GM18499 (cell line): Measurements from ENCODE around the gene USH1C.

Experiments used
- ATAC-seq: cut with Tn5 transposase; IDR thresholded peaks from one replicate; pipeline ENCODE4 v1.9.1; 2021; ENCODE audit warnings: moderate number of reproducible peaks; ENCODE audit not compliant: insufficient read depth, unreplicated experiment

USH1C gene

DNA sequence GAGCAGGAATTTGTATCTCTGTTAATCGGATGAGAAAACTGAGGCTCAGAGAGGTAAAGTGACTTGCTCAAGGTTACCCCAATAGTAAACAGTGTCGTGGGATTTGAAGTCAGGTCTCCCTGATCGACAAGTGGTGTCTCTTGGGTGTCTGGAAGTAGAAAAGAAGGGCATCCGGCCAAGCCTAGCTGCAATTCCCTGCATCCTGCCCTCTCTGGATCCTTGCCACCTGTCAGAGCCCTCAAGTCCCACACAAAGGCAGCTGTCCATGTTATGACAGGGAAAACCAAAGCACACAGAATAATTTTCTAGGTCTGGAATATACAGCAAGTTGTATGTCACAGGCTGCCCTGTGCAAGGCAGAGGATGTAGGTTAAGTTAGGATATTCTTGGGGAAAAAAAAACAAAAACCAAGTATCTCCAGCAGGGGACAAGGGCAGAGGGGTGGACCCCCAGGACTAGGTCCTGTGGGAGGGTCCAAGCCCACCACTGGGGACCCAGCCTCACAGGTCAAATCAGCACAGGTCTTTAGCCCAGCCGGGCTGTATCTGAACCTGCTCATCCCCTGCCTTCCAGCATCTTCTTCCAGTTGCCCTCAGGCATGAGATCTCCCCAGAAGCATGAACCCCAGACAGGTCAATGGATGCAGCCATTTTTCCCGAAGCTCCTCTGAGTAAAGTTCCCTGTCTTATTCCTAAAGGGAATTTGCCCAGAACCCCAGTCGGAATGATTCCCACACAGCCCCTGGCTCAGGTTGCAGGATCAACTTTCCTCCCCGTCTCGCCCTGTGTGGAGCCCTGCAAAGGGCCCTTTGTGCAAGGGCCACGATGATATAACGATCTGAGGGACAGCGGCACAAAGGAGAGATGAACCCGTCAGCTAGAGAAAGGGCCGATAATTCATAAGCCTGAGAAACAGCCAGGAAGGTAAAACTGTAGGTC lies 15.0 kb downstream of the USH1C start:
- no peak for ATAC-seq

DNA sequence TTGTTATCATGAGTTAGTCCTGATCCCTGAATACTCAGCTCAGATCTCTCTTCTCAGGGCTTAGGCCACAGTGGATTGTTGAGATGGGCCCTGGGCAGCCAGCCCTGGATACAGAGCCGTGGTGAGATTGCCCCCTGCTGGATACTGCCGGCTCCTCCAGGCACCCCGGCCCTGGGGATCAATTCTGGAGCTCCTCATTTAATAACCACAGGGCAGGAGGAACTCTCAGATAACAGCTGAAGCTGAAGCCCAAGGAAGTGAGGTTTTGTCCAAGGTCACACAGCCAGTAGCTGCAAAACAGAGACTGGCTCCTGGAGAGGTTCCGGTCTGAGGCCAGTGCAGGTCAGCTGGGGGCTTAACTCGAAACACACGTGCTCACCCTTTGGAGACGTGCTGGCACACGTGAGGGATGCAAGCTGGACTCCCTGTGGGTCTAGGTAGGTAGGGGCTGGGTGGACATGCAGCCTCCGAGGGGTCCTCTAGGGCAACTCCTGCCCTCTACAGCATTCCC lies 16.0 kb downstream of the USH1C start:
- ATAC-seq = no peak

DNA sequence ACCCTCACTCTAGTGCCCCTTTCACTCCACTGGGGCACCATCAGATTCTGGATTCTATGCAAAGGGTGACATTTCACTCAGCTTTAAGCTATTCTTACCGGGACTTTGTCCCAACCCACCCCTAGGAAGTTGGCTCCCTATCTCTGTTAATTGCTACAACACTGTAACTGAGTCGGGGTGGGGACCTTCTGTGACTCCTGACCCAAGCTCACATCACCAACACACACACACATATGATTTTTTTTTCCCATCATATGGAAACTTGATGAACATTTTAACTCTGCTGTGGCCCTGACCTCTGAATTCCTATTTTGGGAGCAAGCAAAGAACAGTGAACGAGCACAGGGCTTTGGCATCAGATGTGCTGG lies 16.6 kb downstream of the USH1C start:
- no peak for ATAC-seq

DNA sequence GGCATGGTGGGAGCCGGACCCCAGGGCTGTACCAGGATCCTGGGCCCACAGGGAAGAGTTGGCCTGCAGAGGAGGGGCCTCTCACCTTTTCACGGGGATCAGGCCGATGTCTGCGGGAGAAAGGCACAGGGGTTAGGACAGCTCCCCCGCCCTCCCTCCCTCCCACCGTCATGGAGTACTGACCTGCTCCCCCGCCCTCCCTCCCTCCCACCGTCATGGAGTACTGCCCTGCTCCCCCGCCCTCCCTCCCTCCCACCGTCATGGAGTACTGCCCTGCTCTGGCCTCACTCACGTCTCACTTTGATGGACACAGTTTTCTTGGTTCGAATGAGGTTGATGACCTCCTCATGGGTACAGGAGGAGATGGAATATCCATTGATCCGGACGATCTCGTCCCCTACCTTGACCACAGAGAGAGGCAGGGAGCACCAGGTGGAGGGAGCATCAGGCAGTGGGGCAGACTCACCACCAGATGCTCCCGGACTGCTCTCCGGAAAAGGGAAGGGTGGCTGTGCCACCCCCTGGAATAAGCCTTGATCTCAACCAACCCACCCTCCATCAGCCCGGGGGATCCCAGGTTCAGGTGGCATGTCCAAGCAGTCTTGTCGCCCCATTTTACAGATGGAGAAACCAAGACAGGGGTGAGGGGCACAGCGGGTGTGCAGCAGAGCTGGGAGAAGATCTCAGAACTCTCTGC lies 17.1 kb downstream of the USH1C start:
- no peak for ATAC-seq

DNA sequence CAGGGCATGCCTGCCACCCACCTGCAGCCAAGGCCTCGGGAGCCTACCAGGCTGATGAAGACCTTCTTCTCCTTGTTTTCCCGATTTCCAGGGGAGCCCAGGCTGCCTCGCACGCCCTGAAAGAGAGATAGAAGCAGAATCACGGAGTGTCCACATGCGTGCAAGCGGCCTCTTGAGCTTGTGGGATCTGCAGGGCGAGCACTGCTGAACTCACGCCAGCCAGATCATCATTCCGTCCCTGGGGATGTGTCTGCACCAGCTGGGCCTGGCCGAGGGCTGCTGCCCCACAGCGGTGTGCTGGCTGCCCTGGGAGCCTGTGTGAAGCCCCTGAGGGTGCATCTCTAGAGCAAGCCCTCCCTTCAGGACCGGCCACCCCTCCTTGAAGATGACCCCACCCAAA lies 17.9 kb downstream of the USH1C start:
- ATAC-seq = no peak

DNA sequence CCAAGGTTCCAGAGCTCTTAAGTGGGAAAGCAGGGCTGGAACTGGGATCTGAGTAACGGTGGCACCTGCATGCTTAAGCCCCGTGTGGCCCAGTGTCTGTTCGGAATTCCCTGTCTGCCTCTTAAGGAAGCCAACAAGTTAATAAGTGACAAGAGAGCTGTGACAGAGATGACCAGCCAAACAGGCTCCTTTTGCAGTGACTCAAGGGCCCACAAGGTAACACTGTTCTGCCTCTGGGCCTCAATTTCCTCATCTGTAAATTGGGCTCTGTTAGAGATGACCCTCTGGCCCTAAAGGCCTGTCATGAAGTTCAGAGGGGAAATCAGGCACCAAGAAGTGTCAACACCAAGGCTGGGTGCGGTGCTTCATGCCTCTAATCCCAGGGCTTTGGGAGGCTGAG lies 18.6 kb downstream of the USH1C start:
- ATAC-seq = no peak

DNA sequence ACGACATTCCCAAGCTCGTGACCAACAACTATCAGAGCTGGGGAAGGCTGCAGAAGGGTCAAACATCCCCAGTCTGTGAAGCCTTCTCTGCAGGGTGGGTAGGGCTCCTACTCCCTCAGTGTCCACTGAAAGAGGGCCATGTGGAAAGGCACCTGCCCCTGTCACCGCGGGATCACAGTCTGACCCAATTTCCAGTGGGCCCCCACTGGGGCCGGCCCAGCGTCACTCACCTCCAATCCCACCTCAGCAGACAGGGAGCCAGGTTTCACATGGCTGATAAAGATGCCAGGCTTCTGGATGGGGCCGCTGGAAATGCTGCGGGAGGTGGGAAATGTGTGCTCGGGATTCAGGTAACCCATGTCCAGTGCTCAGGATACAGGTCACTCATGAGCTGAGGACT lies 20.0 kb downstream of the USH1C start:
- no peak for ATAC-seq

DNA sequence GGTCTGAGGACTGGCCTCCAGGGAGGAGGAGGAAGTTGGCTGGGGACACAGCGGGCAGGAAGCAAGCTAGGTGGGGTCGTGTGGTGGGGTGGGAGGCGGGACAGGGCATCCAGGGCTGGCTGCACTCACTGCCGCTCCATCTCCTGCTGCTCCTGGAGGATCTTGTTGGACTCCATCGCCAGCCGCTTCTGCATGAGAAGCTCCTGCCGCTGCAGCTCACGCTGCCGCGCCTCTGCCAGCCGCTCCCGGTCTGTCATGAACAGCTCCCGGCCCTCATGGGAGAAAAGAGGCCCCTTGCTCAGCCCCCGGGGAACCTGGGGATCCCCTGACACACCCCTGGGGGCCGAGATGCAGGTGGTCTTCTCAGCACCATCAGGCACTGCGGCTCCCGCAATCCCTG lies 21.6 kb downstream of the USH1C start:
- ATAC-seq = no peak

DNA sequence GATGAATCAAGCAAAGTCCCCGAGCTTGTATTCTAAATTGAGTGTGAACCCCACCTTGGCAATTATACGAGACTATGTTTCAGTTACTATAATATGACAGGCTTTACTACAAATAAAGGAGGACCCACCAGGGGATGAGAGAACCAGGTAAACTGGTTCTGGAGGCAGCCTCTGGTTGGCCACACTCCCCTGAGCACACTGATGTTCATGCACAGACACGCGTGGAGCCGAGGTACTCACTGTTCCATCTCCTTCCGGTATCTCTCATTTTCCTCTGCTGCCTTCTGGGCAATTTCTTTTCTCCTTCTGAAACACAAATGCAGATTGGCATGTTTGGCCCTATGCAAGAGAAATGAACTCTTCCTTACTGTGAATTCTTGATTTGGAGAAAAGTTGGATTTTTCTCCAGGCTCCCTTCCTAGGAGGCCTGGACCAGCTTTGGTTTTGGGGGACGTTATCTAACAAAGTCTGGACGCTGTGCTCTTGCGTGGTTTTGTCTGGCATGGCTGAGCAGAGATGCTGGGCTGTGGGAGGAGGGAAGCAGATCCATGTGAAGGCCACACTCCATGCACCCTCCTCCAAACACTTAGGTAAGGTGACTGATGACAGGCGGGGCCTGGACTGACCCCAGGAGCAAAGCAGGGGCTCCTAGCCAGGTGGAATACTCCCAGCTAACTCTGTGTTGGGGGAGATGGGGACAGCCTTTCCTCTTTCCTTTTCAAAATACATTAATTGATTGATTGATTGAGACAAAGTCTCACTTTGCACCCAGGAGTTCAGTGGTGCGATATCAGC lies 22.9 kb downstream of the USH1C start:
- ATAC-seq = no peak

DNA sequence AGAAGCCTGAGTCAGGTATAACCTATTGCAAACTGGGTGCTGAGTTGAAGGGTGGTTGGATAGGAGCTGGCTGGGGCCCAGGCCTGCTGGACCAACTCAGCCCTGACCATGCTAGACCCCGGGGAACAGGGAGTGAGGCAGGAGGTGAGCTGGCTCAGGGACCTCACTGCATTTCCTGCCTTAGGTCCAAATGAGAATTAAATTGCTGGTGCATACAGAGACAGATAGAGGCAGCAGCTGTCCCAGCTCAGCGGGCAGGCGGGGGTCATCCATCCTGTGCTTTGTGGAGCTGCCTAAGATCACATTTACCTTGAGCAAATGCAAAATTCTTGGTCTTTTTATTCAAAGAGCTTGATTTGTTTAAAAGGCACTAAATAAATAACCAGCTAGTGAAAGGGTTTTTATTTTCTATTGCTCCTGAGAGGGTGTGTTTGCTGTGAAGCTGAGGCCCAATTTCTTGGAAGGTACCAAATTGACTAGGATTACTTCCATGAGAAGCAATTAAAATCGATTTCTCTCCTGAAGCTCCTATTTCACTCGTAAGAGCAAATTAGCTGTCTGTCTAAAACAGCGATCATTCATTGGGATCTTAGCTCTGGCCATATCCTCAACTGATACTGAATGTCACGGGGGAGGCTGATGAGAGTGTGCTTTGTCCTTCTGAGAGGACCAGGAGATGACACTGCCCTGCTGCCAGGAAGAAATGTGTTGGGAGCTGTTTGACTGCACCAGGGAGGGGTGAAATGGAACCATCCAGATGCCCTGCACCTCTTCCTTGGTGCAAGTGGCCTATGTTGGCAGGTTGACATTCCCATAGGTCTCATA lies 24.9 kb downstream of the USH1C start:
- ATAC-seq = no peak

DNA sequence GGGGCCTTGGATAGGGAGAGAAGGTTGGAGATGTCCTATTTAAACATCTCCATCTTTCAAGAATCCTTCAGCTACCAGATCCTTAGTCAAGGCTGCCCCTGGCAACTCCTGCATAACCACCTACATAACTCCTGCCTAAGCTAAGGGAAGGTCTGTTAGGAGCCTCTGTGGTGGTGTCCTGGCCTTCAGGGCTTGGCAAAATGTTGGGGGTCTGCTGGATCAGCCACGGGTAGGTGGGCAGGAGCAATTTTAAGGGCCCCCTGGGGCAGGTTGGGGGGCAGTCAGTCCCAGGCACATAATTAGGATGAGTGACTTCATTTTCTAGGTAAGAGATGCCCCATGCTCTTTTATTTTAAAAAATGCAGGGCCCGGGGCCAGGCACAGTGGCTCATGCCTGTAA lies 25.9 kb downstream of the USH1C start:
- ATAC-seq = no peak

DNA sequence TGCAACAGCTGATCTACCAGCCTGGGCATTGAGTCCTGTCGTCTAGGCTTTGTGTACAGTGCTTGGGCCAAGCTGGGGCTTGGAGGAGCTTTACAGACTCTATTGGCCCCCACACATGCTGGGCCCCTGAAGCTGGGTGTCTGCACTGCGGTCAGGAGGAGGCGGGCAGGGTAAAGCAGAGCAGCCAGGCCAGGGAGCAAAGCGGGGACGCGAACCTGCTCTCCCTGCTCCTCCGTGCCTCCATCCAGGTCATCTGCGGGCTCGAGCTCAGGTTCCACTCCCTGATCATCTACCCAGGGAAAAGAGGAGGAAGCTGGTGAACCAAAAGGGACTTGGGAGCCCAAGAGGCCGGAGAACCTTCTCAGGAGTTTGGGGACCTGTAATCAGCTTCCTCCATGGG lies 27.0 kb downstream of the USH1C start:
- no peak for ATAC-seq

DNA sequence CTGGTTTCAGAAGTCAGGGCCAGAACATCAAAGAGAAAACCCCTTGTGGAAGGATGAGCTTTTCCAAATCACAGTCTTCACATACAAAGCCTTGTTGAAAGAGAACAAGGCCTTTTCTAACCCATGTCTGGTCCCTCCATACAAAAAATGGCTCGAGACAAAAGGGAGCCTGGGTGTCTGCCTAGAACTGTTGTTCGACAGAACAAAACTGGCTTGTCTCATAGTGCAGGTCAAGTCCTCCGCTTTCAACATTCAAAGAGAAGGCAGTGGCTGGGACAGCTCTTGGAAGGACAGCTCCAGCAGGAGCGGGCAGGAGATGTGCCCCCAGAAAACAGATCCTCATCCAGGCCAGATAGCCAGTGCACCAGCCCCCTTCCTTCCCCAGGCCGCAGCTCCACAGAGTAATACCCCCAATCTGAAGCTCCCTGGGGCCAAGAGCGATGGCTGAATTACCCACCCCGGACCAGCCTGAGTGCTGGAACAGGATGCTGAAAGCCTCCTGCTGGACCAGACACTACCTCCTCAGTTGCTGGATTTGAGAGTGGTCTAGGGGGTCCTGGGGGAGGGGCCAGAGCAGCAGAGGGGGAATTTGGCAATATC lies 27.6 kb downstream of the USH1C start:
- ATAC-seq = no peak

DNA sequence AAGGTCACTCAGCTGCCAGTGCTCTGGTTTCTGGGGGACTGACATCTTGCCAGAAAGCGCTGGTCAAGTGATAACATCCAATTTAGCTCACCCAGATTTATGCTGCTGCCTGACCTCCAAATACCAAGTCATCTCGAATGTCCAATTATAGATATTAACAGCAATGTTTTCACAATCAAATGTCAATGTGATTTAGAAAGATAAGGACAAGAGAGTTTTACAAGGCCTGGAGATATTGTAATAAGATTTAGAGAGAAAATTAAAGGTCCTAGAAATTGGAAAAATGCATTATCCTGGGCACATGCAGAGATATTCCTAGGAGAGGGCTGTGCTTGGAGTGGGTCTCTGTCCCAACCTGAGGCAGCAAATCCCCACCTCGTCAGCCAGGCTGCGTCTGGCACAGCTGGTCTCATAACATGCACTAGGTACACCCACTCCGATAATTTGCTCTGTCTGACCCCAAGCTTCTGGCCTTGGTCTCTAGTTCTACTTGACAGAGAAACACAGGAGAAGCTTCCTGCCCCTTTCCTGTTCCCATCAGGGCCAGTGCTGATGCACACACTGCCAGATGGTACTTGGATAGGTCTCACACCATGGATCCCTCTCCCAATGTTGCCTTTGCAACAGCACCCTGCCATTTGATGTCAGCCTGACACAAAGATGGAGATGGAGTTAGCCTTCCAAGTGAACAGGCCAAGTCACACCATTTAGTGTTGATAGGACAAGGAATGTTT lies 28.6 kb downstream of the USH1C start:
- ATAC-seq = no peak

DNA sequence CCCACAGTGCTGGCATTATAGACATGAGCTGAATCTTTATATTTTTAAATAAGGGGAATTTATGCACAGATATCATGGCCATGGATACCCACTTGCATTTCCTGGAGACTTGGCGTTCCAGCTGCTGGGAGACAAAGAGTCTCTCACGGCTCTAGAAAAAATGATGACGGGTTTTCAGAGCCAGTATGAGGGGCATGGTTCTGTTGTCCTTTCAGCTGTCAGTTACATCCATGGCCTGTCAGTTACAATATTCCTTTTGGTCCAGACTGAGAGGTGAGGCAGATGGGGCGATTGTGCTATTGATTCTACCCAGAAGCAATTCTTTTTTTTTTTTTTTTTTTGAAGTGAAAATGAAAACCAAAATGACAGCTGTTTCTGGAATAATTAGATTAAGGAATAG lies 29.7 kb downstream of the USH1C start:
- ATAC-seq = no peak

DNA sequence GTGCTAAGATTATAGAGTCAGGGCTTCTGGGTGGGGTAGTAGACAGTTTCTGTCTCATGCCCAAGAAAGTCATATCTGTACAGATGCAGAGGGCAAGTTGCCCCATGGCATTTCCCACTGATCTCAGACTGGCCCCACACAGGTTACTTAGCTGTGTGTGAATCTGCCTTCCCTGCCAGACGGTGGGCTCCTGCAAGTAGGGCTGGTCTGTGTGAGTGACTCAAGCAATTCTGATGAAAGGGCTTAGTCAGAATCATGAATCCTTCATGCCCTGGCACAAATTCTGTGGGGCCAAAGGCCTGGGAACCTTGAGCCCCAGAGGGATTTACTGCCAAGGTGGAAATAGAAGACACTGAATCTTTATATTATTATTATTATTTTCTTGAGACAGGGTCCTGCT lies 30.4 kb downstream of the USH1C start:
- no peak for ATAC-seq

DNA sequence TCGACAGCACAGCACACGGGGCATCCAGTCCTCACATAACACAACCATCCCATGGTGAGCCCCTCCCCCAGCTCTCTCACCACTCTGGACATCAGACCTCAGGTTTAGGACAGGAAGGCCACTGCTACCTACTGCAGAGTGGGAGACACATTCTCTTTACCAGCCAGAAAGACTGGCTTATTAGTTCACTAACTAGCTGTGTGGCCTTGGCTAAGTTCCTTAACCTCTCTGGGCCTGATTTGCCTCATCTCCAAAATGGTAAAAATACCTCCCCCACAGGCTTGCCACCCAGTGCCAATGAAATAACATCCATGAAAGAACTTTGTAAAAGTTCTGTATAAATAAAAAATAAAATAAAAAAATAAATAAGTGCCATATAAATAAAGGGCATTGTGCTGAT lies 32.1 kb downstream of the USH1C start:
- ATAC-seq = no peak

DNA sequence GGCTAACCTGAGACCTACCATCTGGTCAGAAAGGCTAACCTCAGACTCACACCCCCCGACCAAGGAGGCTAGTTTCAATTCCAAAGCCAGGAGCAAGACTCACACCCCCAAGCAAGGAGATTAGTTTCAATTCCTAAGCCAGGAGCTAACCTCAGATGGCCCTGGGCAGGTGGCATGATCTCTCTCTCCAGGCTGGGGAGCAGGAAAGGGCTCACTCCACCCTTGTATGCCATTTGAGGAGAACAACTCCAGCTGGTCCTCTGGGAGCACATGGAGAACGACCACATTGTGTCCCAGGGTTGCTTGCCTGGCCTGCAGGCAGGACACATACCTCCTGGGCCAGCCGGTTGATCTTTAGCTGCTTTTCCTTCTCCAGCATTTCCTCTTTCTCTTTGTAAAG lies 32.6 kb downstream of the USH1C start:
- no peak for ATAC-seq
